ENCODE results near the gene TMEM25.
A peak's percentile ranks its signal among the peaks of the same experiment; 100 is the strongest.

TMEM25 gene

GRCh38 chr11:118530683-118531596 is at the start of gene TMEM25 (continued):
- TF ChIP-seq HIC1 (tag by site-specific recombination; IDR thresholded peaks at IDR 0.05) (no peak), ZFP41 (tag by site-specific recombination; IDR thresholded peaks at IDR 0.05; ENCODE audit: borderline replicate concordance) (no peak), ZNF530 (tag by site-specific recombination; IDR thresholded peaks at IDR 0.05; ENCODE audit: low read depth) (no peak), ZNF600 (tag by site-specific recombination; IDR thresholded peaks at IDR 0.05) (no peak), IKZF3 (tag by site-specific recombination; IDR thresholded peaks at IDR 0.05) (no peak), ZNF366 (tag by site-specific recombination; conservative IDR thresholded peaks at IDR 0.05) (no peak; the same call in 1 of the 2 replicates), ZBTB1 (tag by site-specific recombination; IDR thresholded peaks at IDR 0.05) (no peak), ZNF555 (tag by site-specific recombination; conservative IDR thresholded peaks at IDR 0.05) (no peak), ZNF391 (tag by site-specific recombination; IDR thresholded peaks at IDR 0.05; ENCODE audit: borderline replicate concordance, low read depth) (no peak; the same call in 1 of the 2 replicates), RBAK (tag by site-specific recombination; IDR thresholded peaks at IDR 0.05) (no peak), ZBTB49 (tag by site-specific recombination; IDR thresholded peaks at IDR 0.05; ENCODE audit: low read depth) (no peak), GFI1B (tag by site-specific recombination; IDR thresholded peaks at IDR 0.05) (no peak), ZNF548 (tag by site-specific recombination; IDR thresholded peaks at IDR 0.05) (no peak), ZNF10 (tag by site-specific recombination; IDR thresholded peaks at IDR 0.05) (no peak), ZNF146 (tag by site-specific recombination; IDR thresholded peaks at IDR 0.05) (no peak), ZNF274 (IDR thresholded peaks at IDR 0.05; ENCODE audit: low read length) (no peak), ZNF274 (tag by site-specific recombination; IDR thresholded peaks at IDR 0.05; ENCODE audit: borderline replicate concordance) (no peak), ZSCAN4 (tag by site-specific recombination; IDR thresholded peaks at IDR 0.05) (peak; percentile 92), ZNF513 (tag by site-specific recombination; IDR thresholded peaks at IDR 0.05) (no peak), ZBTB6 (tag by site-specific recombination; IDR thresholded peaks at IDR 0.05) (no peak), ZNF785 (tag by site-specific recombination; IDR thresholded peaks at IDR 0.05) (no peak), HOXA7 (CRISPR knock-in tag; IDR thresholded peaks at IDR 0.05; ENCODE audit: borderline replicate concordance) (no peak), ZNF624 (tag by site-specific recombination; IDR thresholded peaks at IDR 0.05) (no peak), ZNF155 (tag by site-specific recombination; IDR thresholded peaks at IDR 0.05) (no peak), ZSCAN30 (tag by site-specific recombination; IDR thresholded peaks at IDR 0.05) (peak; percentile 85; the same call in 1 of the 2 replicates), ZNF747 (tag by site-specific recombination; IDR thresholded peaks at IDR 0.05) (no peak), ZNF416 (tag by site-specific recombination; IDR thresholded peaks at IDR 0.05) (no peak), ZNF221 (tag by site-specific recombination; IDR thresholded peaks at IDR 0.05; ENCODE audit: borderline replicate concordance) (no peak), ZNF488 (tag by site-specific recombination; IDR thresholded peaks at IDR 0.05) (no peak)

Data from HEK293 (cell line).